ELR (cell line): ENCODE measurements around the gene PPIF.

Source experiments
- DNase-seq: peaks from one replicate; pipeline ENCODE4 v3.0.0-alpha.2; 2015; ENCODE audit warnings: low read depth

Gene PPIF

GRCh38 chr10:79387974-79388850 lies 40.9 kb downstream of the PPIF start:
- DNase-seq: no peak

- DNase-seq: no peak
Observed at GRCh38 chr10:79390057-79390456, 42.8 kb downstream of the PPIF start.

- no peak for DNase-seq
Observed at GRCh38 chr10:79390551-79391229, 43.4 kb downstream of the PPIF start.

DNA sequence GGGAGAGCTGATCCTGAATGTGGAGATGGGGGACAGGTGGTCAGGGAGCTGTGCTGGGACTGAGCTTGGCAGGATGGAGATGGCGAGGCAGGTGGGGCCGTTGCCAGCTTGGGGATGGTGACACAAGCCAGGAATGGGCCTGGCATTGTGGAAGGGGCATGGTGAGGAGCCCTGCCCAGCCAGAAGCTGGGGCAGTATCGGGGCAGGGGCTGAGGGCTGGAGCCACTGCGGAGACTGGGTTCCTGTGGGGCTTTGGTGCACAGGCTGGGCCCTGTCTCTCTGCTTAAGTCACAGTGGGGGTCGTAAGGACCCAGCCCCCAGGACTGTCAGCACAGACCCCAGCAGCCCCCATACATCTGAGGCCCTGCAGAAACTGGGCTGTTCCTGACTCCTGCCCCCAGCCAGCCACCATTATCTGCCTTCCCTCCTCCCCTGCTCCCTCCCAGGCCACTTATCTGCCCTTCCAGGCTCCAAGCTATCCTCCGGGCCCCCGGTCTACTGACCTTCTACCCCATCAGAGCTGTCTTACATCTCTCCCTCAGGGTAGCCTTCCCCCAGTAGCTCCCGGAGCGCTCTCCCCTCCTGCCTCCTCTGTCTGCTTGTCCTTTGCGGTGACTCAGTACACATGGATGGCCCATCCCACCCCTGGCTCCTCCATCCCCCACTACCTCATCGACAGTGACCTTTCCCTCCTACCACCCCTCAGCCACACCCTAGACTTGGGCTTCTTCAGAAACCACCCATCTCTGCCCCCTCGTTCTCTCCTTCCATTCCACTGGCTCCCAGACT lies 44.2 kb downstream of the PPIF start:
- DNase-seq: no peak

- DNase-seq: no peak
Observed at GRCh38 chr10:79392020-79392398, 44.7 kb downstream of the PPIF start.

DNA sequence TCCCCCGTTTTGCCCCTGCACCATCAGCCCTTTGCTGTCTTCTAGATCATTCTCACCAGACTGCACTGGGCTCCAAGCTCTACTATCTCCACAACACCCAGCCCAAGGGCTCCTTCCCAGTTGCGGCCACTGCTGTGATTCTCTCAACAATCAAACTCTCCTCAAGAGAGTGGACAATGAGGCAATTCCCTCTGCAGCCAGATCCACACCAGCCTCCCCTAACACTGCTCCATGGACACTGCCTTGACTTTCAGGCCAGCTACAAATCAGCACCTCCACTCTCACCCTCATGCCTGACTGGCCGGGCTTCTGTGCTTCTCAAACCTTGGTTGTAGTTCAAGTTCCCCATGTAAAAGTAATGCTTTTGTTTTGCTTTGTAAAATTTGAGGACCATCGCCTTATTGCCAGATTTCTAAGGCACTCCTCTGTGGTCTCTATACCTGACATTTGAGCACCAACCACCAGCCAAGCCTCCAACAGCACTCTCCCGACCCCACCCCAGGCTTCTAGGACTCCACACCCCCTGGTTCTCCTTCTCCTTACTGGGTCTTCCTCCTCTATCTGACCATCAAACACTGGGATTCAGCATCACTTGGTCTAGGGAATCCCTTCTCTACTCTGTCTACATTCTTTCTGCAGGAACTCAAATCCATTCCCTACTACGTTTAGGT lies 45.4 kb downstream of the PPIF start:
- no peak for DNase-seq

GRCh38 chr10:79393221-79393923 lies 46.1 kb downstream of the PPIF start:
- DNase-seq: no peak

GRCh38 chr10:79393924-79394610 lies 46.8 kb downstream of the PPIF start:
- no peak for DNase-seq

DNA sequence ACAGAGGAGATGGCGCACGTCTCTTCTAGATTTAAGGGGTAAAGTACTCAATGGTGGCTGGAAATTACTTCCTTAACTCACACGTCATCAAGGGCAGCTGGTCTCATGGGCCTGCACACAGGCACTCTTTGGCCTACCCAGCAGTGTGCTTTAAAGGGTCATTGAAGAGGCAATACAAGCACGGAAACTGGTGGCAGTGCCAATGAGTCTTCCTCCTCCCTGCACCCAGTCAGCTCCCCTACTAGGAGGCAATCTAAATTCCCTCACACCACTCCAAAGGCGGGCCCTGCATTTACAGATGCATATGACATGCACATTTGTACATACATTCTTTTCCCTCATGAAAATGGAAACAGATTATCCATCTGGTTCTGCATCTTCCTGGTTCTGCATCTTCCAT lies 47.4 kb downstream of the PPIF start:
- DNase-seq: no peak

GRCh38 chr10:79396520-79396919 lies 49.3 kb downstream of the PPIF start:
- no peak for DNase-seq

DNA sequence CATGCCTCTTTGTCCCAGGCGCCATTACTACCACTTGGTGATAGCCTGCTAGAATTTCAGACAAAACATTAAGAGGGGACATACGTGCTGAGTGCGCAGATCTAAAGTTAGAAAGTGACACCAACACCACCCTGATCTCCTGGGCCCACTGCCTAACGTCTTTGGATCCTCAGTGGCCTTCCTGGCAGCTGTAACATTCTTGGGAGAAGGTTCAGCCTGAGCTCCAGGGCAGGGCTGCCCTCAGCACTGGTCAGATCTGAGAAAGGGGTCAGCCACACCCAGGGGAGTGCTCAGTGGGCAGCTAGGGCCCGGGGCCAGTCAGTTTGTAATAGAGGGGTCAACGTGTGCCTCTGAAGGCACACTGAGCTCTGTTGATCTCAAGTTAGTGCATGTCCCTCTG lies 49.8 kb downstream of the PPIF start:
- DNase-seq: no peak

GRCh38 chr10:79397575-79398303 lies 50.5 kb downstream of the PPIF start:
- no peak for DNase-seq

GRCh38 chr10:79398642-79399041 lies 51.4 kb downstream of the PPIF start:
- DNase-seq: no peak

DNA sequence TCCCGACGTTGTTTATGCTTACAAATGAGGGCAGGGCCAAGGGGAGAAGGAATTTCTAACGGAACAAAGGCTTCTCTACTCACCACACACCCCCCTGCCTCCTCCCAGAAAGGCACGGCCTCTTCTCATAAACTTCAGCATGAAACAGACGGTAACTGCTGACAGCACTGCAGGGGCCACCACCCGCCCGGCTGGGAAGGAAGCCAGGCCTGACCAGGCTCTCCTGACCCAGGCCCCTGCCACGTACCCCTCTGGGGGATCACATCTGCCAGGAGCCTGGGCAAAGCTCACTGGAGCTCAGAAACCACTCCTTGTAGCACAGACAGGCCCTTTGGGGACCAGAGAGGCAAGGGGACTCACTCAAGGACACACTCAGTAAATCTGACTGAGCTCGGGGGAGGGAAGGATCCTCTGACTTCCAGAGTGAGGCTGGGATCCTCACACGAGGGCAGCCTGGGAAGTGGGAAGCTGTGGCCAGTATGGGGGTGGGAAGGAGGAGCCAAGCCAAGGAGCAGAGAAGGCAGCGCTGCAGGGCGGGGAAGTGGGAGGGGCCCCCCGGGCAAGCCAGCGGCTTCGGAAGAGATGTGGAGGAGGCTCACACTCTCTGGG lies 52.1 kb downstream of the PPIF start:
- peak; percentile 92 for DNase-seq

GRCh38 chr10:79400146-79401004 lies 53.1 kb downstream of the PPIF start:
- DNase-seq: peak; percentile 50

GRCh38 chr10:79401015-79401921 lies 54.0 kb downstream of the PPIF start:
- DNase-seq: no peak

- DNase-seq: no peak
Observed at GRCh38 chr10:79402625-79402946, 55.3 kb downstream of the PPIF start.

DNA sequence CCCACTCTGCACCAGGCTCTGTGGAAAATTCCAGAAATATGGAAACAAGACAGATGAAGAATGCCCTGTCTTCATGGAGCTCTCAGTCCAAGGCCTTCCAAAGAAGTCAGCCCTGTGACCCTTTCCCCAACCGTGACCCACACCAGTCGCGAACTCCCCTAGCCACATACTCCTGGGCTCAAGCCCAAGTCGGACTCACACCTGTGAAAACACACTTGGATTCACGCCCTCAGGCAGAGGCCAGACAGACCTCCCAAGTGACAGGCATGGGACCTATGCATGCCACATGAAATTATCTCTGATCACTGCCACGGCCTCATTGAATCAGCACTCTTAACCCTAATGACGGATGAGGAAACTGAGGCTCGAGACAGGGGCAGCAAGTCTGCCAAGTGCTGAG lies 55.7 kb downstream of the PPIF start:
- DNase-seq: no peak
